Breast epithelium (tissue), 3 donors: ENCODE results near the gene RIMKLB.
"Not testable (repeated sequence)": the region's sequence is repeated elsewhere in the genome, so short reads cannot be mapped to it uniquely, and the experiment has no call there.

Source experiments
- CTCF ChIP-seq, 3 donors: fragments of 450-650 bp; IDR thresholded peaks; one replicate each; pipeline ENCODE4 v1.5.1; 2016 to 2017; ENCODE audit warnings: antibody characterized with exemption in 3 of 3, mild to moderate bottlenecking in 3 of 3, moderate library complexity in 3 of 3
- POLR2A ChIP-seq: fragments of 450-650 bp; IDR thresholded peaks from one replicate; pipeline ENCODE4 v1.6.1; 2016; ENCODE audit warnings: antibody characterized with exemption, mild to moderate bottlenecking, moderate library complexity
- POLR2AphosphoS5 ChIP-seq, 3 donors: sonication (generic); formaldehyde crosslinking; IDR thresholded peaks; one replicate each; pipeline ENCODE4 v1.6.1; 2017; ENCODE audit warnings: antibody characterized with exemption in 3 of 3

GRCh38 chr12:8820676-8821407 is 123.1 kb downstream of the RIMKLB start:
- not testable (repeated sequence) for TF ChIP-seq POLR2A; CTCF (IDR thresholded peaks at IDR 0.05); POLR2AphosphoS5 (IDR thresholded peaks at IDR 0.05)
